Hepatocyte (in vitro differentiated cells): Measurements from ENCODE around the gene SLC25A28. TPM values are rescaled to one million over a fixed set of nuclear protein-coding genes. Genes with fewer than 3 reads are reported as not detected.

Source experiments
- DNase-seq: peaks from one replicate; pipeline ENCODE4 v3.0.0-alpha.2; 2016; ENCODE audit warnings: low spot score
- H2AFZ ChIP-seq: fragments of 200-600 bp; sonication (generic); 2 replicates; pipeline ENCODE4 v1.6.0; 2016; ENCODE audit warnings: antibody characterized with exemption, mild to moderate bottlenecking
- H3K27ac ChIP-seq: fragments of 200-600 bp; sonication (generic); 2 replicates; pipeline ENCODE4 v1.5.1; 2016; ENCODE audit warnings: mild to moderate bottlenecking
- H3K27me3 ChIP-seq: fragments of 200-600 bp; sonication (generic); 2 replicates; pipeline ENCODE4 v1.6.1; 2016
- H3K36me3 ChIP-seq: fragments of 200-600 bp; sonication (generic); replicated peaks from 2 replicates; pipeline ENCODE4 v1.5.1; 2016; ENCODE audit warnings: low read depth; ENCODE audit not compliant: insufficient read depth
- H3K4me1 ChIP-seq: fragments of 200-600 bp; sonication (generic); 2 replicates; pipeline ENCODE4 v1.5.1; 2016; ENCODE audit warnings: mild to moderate bottlenecking, moderate library complexity; ENCODE audit not compliant: insufficient read depth
- H3K4me2 ChIP-seq: fragments of 200-600 bp; sonication (generic); 2 replicates; pipeline ENCODE4 v1.6.0; 2016
- H3K4me3 ChIP-seq: fragments of 200-600 bp; sonication (generic); 2 replicates; pipeline ENCODE4 v1.5.1; 2016; ENCODE audit warnings: mild to moderate bottlenecking
- H3K79me2 ChIP-seq: fragments of 200-600 bp; sonication (generic); 2 replicates; pipeline ENCODE4 v1.6.0; 2017; ENCODE audit warnings: mild to moderate bottlenecking
- H3K9me2 ChIP-seq: fragments of 200-600 bp; sonication (generic); replicated peaks from 2 replicates; pipeline ENCODE4 v1.6.0; 2017; ENCODE audit warnings: mild to moderate bottlenecking; ENCODE audit not compliant: insufficient read depth
- H3K9me3 ChIP-seq: fragments of 200-600 bp; sonication (generic); 2 replicates; pipeline ENCODE4 v1.5.1; 2016; ENCODE audit warnings: low read depth, mild to moderate bottlenecking
- H4K20me1 ChIP-seq: fragments of 200-600 bp; sonication (generic); 2 replicates; pipeline ENCODE4 v1.6.0; 2016; ENCODE audit warnings: mild to moderate bottlenecking; ENCODE audit not compliant: insufficient read depth, poor library complexity, severe bottlenecking
- EZH2phosphoT487 ChIP-seq: fragments of 200-600 bp; sonication (generic); IDR thresholded peaks from one replicate; pipeline ENCODE4 v1.6.1; 2018; ENCODE audit warnings: antibody characterized with exemption, mild to moderate bottlenecking, low read depth, moderate library complexity; ENCODE audit not compliant: unreplicated experiment, severe bottlenecking
- WGBS: methylation state at CpG from one replicate; pipeline ENCODE4 v1.1.6; 2016; ENCODE audit warnings: low lambda C conversion rate; ENCODE audit errors: missing lambda C conversion rate; 5-methylcytosine and 5-hydroxymethylcytosine counted together
- polyA plus RNA-seq: library from polyadenylated mRNA; unstranded; fragments of >200 nt; fragmentation: Nextera tagmentation; extraction: Ambion mirVana; gene quantifications from 2 replicates; pipeline ENCODE4 v1.2.1, GENCODE V29; 2016
- small RNA-seq: library from RNA; depleted of rRNA; stranded (forward); fragments of <200 nt; gene quantifications from one replicate; pipeline ENCODE3, GENCODE V24; 2014
- total RNA-seq: library from RNA; depleted of rRNA; stranded (reverse); fragments of >200 nt; gene quantifications from 2 replicates; pipeline ENCODE4 v1.2.3, GENCODE V29; 2014

Gene SLC25A28
- total and polyA plus RNA-seq, 2 experiments from 2014 or later = 15.8 to 33.7 TPM

DNA sequence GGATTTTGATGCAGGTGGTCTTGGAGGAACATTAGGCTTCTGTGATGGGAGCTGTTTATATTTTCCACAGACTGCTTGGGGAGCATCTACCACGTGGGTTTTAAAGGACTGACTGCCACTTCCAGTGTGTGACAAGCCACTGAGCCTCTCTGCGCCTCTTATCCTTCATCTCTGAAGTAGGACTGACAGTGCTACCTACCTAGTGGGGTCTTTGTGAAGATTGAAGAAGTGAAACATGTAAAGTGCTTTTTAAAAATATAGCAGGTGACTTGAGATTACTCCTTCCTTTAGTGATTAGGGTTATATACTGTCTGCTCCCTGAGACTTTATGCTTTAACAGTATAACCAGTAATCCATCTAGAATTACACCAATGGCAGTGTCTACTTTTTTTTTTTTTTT lies 57.6 kb downstream of the SLC25A28 start:
- H3K9me2 ChIP-seq = no peaks in the 10 kb centered on the region
- H3K4me2 ChIP-seq = no peak overlapping the region
- no peak overlapping the region for H2AFZ ChIP-seq
- DNase-seq = no peak
- 57% methylated on average over 2 of the region's 2 CpGs for WGBS
- peaks cover 8% of the 10 kb centered on the region for H3K27me3 ChIP-seq
- H3K4me3 ChIP-seq = no peak overlapping the region
- no peaks in the 10 kb centered on the region for H3K4me1 ChIP-seq
- no peaks in the 10 kb centered on the region for H4K20me1 ChIP-seq
- H3K36me3 ChIP-seq = no peaks in the 10 kb centered on the region
- no peak overlapping the region for H3K27ac ChIP-seq
- H3K79me2 ChIP-seq = no peaks in the 10 kb centered on the region
- H3K9me3 ChIP-seq = no peaks in the 10 kb centered on the region
- TF ChIP-seq EZH2phosphoT487 = no peak

Small RNAs within 50 kb of the gene (small RNA-seq; reads per million reads assigned to genes)
- gene AL133353.1 = not detected

Other genes with a start within 250 kb of the SLC25A28 start
- 51.1 and 59.0 TPM in 2 replicates for gene GOT1, start 189.8 kb downstream of the SLC25A28 start, total RNA-seq
- 53.1 and 60.8 TPM in 2 replicates for gene GOT1, start 189.8 kb downstream of the SLC25A28 start, polyA plus RNA-seq
- 0.17 and 0.24 TPM in 2 replicates for gene NKX2-3, start 87.5 kb downstream of the SLC25A28 start, total RNA-seq
- gene NKX2-3, start 87.5 kb downstream of the SLC25A28 start, polyA plus RNA-seq = not detected in 2 replicates
- gene ENTPD7, start 39.1 kb upstream of the SLC25A28 start, total RNA-seq = 51.6 and 53.3 TPM in 2 replicates
- gene ENTPD7, start 39.1 kb upstream of the SLC25A28 start, polyA plus RNA-seq = 10.0 and 18.6 TPM in 2 replicates
- gene COX15, start 111.7 kb upstream of the SLC25A28 start, total RNA-seq = 30.5 and 42.0 TPM in 2 replicates
- gene COX15, start 111.7 kb upstream of the SLC25A28 start, polyA plus RNA-seq = 26.8 and 28.5 TPM in 2 replicates
- 21.6 and 33.8 TPM in 2 replicates for gene CUTC, start 111.8 kb upstream of the SLC25A28 start, total RNA-seq
- 26.3 and 29.4 TPM in 2 replicates for gene CUTC, start 111.8 kb upstream of the SLC25A28 start, polyA plus RNA-seq
- 56.7 and 63.1 TPM in 2 replicates for gene ABCC2, start 162.2 kb upstream of the SLC25A28 start, total RNA-seq
- gene ABCC2, start 162.2 kb upstream of the SLC25A28 start, polyA plus RNA-seq = 27.4 and 29.7 TPM in 2 replicates